Neural cell (in vitro differentiated cells): ENCODE results near the gene SCN8A. TPM values are rescaled to one million over a fixed set of nuclear protein-coding genes. Genes with fewer than 3 reads are reported as not detected.

ENCODE experiments used
- H2AFZ ChIP-seq: fragments of 200-600, 300-800 bp; sonication (generic), shearing (Covaris generic); 2 replicates; pipeline ENCODE4 v1.6.0; 2014; ENCODE audit warnings: low read depth, mild to moderate bottlenecking, antibody characterized with exemption, low read length, moderate library complexity
- H3F3A ChIP-seq: fragments of 200-600 bp; shearing (Covaris generic); 2 replicates; pipeline ENCODE4 v1.6.1; 2016; ENCODE audit warnings: mild to moderate bottlenecking, moderate library complexity, mixed read lengths, antibody characterized with exemption, low read length; ENCODE audit not compliant: insufficient read depth, poor library complexity, severe bottlenecking
- H3K27ac ChIP-seq: fragments of 200-600, 300-800 bp; sonication (generic), shearing (Covaris generic); 2 replicates; pipeline ENCODE4 v1.5.1; 2014; ENCODE audit warnings: mild to moderate bottlenecking, low read length, moderate library complexity
- H3K27me3 ChIP-seq: fragments of 300-800, 200-600 bp; sonication (generic), shearing (Covaris generic); 2 replicates; pipeline ENCODE4 v1.6.0; 2014; ENCODE audit warnings: mild to moderate bottlenecking, low read depth, low read length, moderate library complexity; ENCODE audit not compliant: insufficient read depth
- H3K36me3 ChIP-seq: fragments of 300-800, 200-600 bp; sonication (generic), shearing (Covaris generic); 2 replicates; pipeline ENCODE4 v1.5.1; 2014; ENCODE audit warnings: mild to moderate bottlenecking, antibody characterized with exemption, low read length, moderate library complexity; ENCODE audit not compliant: insufficient read depth
- H3K4me2 ChIP-seq: fragments of 300-800, 200-600 bp; sonication (generic), shearing (Covaris generic); 2 replicates; pipeline ENCODE4 v1.6.0; 2014; ENCODE audit warnings: mild to moderate bottlenecking, low read length
- H3K4me3 ChIP-seq: fragments of 300-800, 200-600 bp; sonication (generic), shearing (Covaris generic); 2 replicates; pipeline ENCODE4 v1.5.1; 2014; ENCODE audit warnings: mild to moderate bottlenecking, low read length, moderate library complexity
- H3K79me2 ChIP-seq: fragments of 200-600 bp; shearing (Covaris generic); replicated peaks from 2 replicates; pipeline ENCODE4 v1.6.0; 2014; ENCODE audit warnings: mild to moderate bottlenecking, low read length, moderate library complexity; ENCODE audit not compliant: insufficient read depth
- H3K9ac ChIP-seq: fragments of 300-800, 200-600 bp; sonication (generic), shearing (Covaris generic); 2 replicates; pipeline ENCODE4 v1.6.1; 2016; ENCODE audit warnings: mild to moderate bottlenecking, low read length, mixed read lengths
- H3K9me2 ChIP-seq: fragments of 200-600 bp; shearing (Covaris generic); 2 replicates; pipeline ENCODE4 v1.6.1; 2016; ENCODE audit warnings: mild to moderate bottlenecking, low read length, mixed read lengths; ENCODE audit not compliant: insufficient read depth
- H3K9me3 ChIP-seq: fragments of 200-600, 300-800 bp; sonication (generic), shearing (Covaris generic); 2 replicates; pipeline ENCODE4 v1.6.1; 2016; ENCODE audit warnings: mild to moderate bottlenecking, mixed run types, low read length, moderate library complexity, mixed read lengths
- H4K20me1 ChIP-seq: fragments of 200-600 bp; shearing (Covaris generic); 2 replicates; pipeline ENCODE4 v1.6.1; 2016; ENCODE audit warnings: mild to moderate bottlenecking, mixed run types; ENCODE audit not compliant: insufficient read depth
- CTCF ChIP-seq: fragments of 450-650 bp; IDR thresholded peaks from 2 replicates; pipeline ENCODE4 v1.5.1; 2014; ENCODE audit warnings: antibody characterized with exemption, mild to moderate bottlenecking, moderate library complexity; ENCODE audit not compliant: poor library complexity, severe bottlenecking
- EP300 ChIP-seq: fragments of 450-650 bp; conservative IDR thresholded peaks from 2 replicates; pipeline ENCODE4 v1.6.1; 2014; ENCODE audit warnings: antibody characterized with exemption, mild to moderate bottlenecking, moderate library complexity; ENCODE audit not compliant: poor library complexity, severe bottlenecking
- EZH2 ChIP-seq: fragments of 200-600, 300-800 bp; shearing (Covaris generic), sonication (generic); IDR thresholded peaks from 2 replicates; pipeline ENCODE4 v1.6.1; 2014; ENCODE audit warnings: antibody characterized with exemption, low read length, borderline replicate concordance, mild to moderate bottlenecking; ENCODE audit not compliant: insufficient read depth, poor library complexity, severe bottlenecking
- MXI1 ChIP-seq: fragments of 450-650 bp; conservative IDR thresholded peaks from 2 replicates; pipeline ENCODE4 v1.6.1; 2014; ENCODE audit warnings: antibody characterized with exemption, mild to moderate bottlenecking; ENCODE audit not compliant: poor library complexity, severe bottlenecking
- POLR2AphosphoS5 ChIP-seq: IDR thresholded peaks from 2 replicates; pipeline ENCODE4 v1.6.1; 2012
- REST ChIP-seq: IDR thresholded peaks from 2 replicates; pipeline ENCODE4 v1.6.1; 2012; ENCODE audit warnings: borderline replicate concordance
- SMC3 ChIP-seq: fragments of 450-650 bp; conservative IDR thresholded peaks from 2 replicates; pipeline ENCODE4 v1.6.1; 2014; ENCODE audit warnings: antibody characterized with exemption, mild to moderate bottlenecking, moderate library complexity; ENCODE audit not compliant: poor library complexity
- TAF1 ChIP-seq: IDR thresholded peaks from 2 replicates; pipeline ENCODE4 v1.6.1; 2012; ENCODE audit warnings: low read depth
- polyA plus RNA-seq: library from polyadenylated mRNA; depleted of rRNA; stranded (reverse); fragments of >200 nt; gene quantifications from 2 replicates; pipeline ENCODE4 v1.2.3, GENCODE V29; 2014

The SCN8A gene
- polyA plus RNA-seq, 1 donor from 2014 or later: 14.2 TPM

GRCh38 chr12:51827925-51828818 lies 237.1 kb downstream of the SCN8A start:
- TF ChIP-seq MXI1 (no peak), EP300 (no peak), POLR2AphosphoS5 (no peak), CTCF (no peak), EZH2 (no peak), TAF1 (no peak), REST (no peak)
- no peak overlapping the region for H3K4me2 ChIP-seq
- no peaks in the 10 kb centered on the region for H3K36me3 ChIP-seq
- H2AFZ ChIP-seq: no peak overlapping the region
- no peak overlapping the region for H3K9ac ChIP-seq
- H3K27ac ChIP-seq: no peak overlapping the region
- H3K9me3 ChIP-seq: no peaks in the 10 kb centered on the region
- no peaks in the 10 kb centered on the region for H3K79me2 ChIP-seq
- no peaks in the 10 kb centered on the region for H4K20me1 ChIP-seq
- no peaks in the 10 kb centered on the region for H3K27me3 ChIP-seq
- H3F3A ChIP-seq: no peaks in the 10 kb centered on the region
- no peaks in the 10 kb centered on the region for H3K9me2 ChIP-seq
- no peak overlapping the region for H3K4me3 ChIP-seq

GRCh38 chr12:51829011-51829481 lies 238.0 kb downstream of the SCN8A start:
- no peaks in the 10 kb centered on the region for H3K79me2 ChIP-seq
- H2AFZ ChIP-seq: no peak overlapping the region
- no peaks in the 10 kb centered on the region for H4K20me1 ChIP-seq
- no peaks in the 10 kb centered on the region for H3K9me3 ChIP-seq
- H3F3A ChIP-seq: no peaks in the 10 kb centered on the region
- no peaks in the 10 kb centered on the region for H3K9me2 ChIP-seq
- H3K36me3 ChIP-seq: no peaks in the 10 kb centered on the region
- TF ChIP-seq MXI1 (no peak), TAF1 (no peak), CTCF (no peak), POLR2AphosphoS5 (no peak), REST (no peak), SMC3 (no peak), EZH2 (no peak), EP300 (no peak)
- H3K4me3 ChIP-seq: no peak overlapping the region
- no peaks in the 10 kb centered on the region for H3K27me3 ChIP-seq
- no peak overlapping the region for H3K27ac ChIP-seq
- no peak overlapping the region for H3K4me2 ChIP-seq
- no peak overlapping the region for H3K9ac ChIP-seq
